Measurements from ENCODE around the gene ZMIZ1. TPM values are rescaled to one million over a fixed set of nuclear protein-coding genes. Genes with fewer than 3 reads are reported as not detected.

Gene ZMIZ1
- total and polyA plus RNA-seq, 2 experiments from 2014 or later: 48.2 to 78.8 TPM

GRCh38 chr10:79320820-79321493 lies 252.2 kb downstream of the ZMIZ1 start:
- no peaks in the 10 kb centered on the region for H3K36me3 ChIP-seq
- H3K27ac ChIP-seq: no peak overlapping the region
- DNase-seq (ENCODE audit: low read depth in 1 of 2, low spot score in 1 of 2): peak in 1 of 2 donors; percentile 65
- H3K4me1 ChIP-seq (ENCODE audit: low read depth): no peaks in the 10 kb centered on the region
- no peak for TF ChIP-seq CTCF (IDR thresholded peaks at IDR 0.05; ENCODE audit: low read depth, low read length)
- H3K9me3 ChIP-seq (ENCODE audit: low read depth): no peaks in the 10 kb centered on the region
- H3K27me3 ChIP-seq: no peaks in the 10 kb centered on the region
- no peak overlapping the region for H3K4me3 ChIP-seq

- Histone ChIP-seq H3K27me3 (no peaks in the 10 kb centered on the region), H3K4me1 (ENCODE audit: low read depth) (no peaks in the 10 kb centered on the region), H3K36me3 (no peaks in the 10 kb centered on the region), H3K4me3 (no peak overlapping the region), H3K9me3 (ENCODE audit: low read depth) (no peaks in the 10 kb centered on the region), H3K27ac (no peak overlapping the region)
- DNase-seq (ENCODE audit: low read depth in 1 of 2, low spot score in 1 of 2): no peak
- TF ChIP-seq CTCF (IDR thresholded peaks at IDR 0.05; ENCODE audit: low read depth, low read length): no peak
Observed at GRCh38 chr10:79321494-79321882, 252.7 kb downstream of the ZMIZ1 start.

- H3K36me3 ChIP-seq: no peaks in the 10 kb centered on the region
- no peak overlapping the region for H3K27ac ChIP-seq
Observed at GRCh38 chr10:79321951-79322350, 253.2 kb downstream of the ZMIZ1 start.

GRCh38 chr10:79322616-79323543 lies 254.1 kb downstream of the ZMIZ1 start:
- Histone ChIP-seq H3K27me3 (no peaks in the 10 kb centered on the region), H3K4me3 (no peak overlapping the region), H3K36me3 (no peaks in the 10 kb centered on the region), H3K27ac (no peak overlapping the region), H3K4me1 (ENCODE audit: low read depth) (no peaks in the 10 kb centered on the region), H3K9me3 (ENCODE audit: low read depth) (no peaks in the 10 kb centered on the region)
- no peak for TF ChIP-seq CTCF (IDR thresholded peaks at IDR 0.05; ENCODE audit: low read depth, low read length)
- peak in 1 of 2 donors; percentile 87 for DNase-seq (ENCODE audit: low read depth in 1 of 2, low spot score in 1 of 2)

More at GRCh38 chr10:79321951-79322350, 253.2 kb downstream of the ZMIZ1 start:
- Histone ChIP-seq H3K27me3 (no peaks in the 10 kb centered on the region), H3K4me3 (no peak overlapping the region), H3K4me1 (ENCODE audit: low read depth) (no peaks in the 10 kb centered on the region), H3K9me3 (ENCODE audit: low read depth) (no peaks in the 10 kb centered on the region)
- DNase-seq (ENCODE audit: low read depth in 1 of 2, low spot score in 1 of 2): no peak
- TF ChIP-seq CTCF (IDR thresholded peaks at IDR 0.05; ENCODE audit: low read depth, low read length): no peak

GRCh38 chr10:79323602-79324001 lies 254.8 kb downstream of the ZMIZ1 start:
- DNase-seq (ENCODE audit: low read depth in 1 of 2, low spot score in 1 of 2): no peak
- H3K9me3 ChIP-seq (ENCODE audit: low read depth): no peaks in the 10 kb centered on the region

More at GRCh38 chr10:79323602-79324001, 254.8 kb downstream of the ZMIZ1 start:
- no peak for TF ChIP-seq CTCF (IDR thresholded peaks at IDR 0.05; ENCODE audit: low read depth, low read length)
- no peak overlapping the region for H3K4me3 ChIP-seq
- H3K36me3 ChIP-seq: no peaks in the 10 kb centered on the region
- H3K4me1 ChIP-seq (ENCODE audit: low read depth): no peaks in the 10 kb centered on the region
- H3K27ac ChIP-seq: no peak overlapping the region
- no peaks in the 10 kb centered on the region for H3K27me3 ChIP-seq

Data from cardiac muscle cell (in vitro differentiated cells and primary cell).